ENCODE results near the gene KIAA0753. TPM values are rescaled to one million over a fixed set of nuclear protein-coding genes. Genes with fewer than 3 reads are reported as not detected.

The KIAA0753 gene
- total RNA-seq, 1 experiment from 2014 or later: 25.9 TPM

DNA sequence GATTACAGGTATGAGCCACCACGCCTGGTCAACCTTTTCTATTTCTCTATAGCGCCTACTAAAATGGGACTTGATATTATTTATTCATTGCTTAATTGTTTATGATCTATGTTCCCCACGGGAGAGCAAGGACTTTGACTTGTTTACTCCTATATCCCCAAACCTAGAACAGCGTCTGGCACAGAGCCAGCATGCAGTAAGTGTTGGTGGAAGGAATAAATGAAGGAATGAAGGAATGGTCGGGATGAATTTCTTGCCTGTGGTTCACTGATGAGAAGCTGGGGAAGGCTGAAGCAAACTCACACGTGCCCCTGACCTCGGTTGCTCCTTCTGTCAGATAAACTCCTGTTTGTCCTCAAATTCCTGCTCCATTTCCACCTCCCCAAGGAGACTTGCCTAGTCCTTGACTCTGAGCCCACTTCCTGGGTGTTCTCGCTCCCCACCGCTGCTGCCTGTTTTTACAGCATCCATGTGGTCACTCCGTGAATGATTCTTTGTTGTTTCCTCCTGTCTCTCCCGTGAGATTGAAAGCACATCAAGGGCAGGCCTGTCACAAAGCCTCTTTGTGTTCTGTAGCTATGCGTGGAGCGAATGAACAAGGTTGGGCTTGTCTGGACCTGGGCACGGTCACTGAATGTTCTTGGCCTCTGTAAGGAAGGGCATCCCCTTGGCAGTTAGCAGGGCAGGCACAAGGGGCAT, 28.4 kb upstream of the KIAA0753 start:
- Mint-ChIP-seq H3K4me3 (ENCODE audit: low read depth, unreplicated experiment) (peak overlapping the region; percentile 68), H3K27ac (ENCODE audit: unreplicated experiment) (peak overlapping the region; percentile 85), H3K4me1 (ENCODE audit: low read depth, unreplicated experiment) (peaks cover 15% of the 10 kb centered on the region), H3K9me3 (ENCODE audit: low read depth, unreplicated experiment) (no peaks in the 10 kb centered on the region), H3K36me3 (ENCODE audit: insufficient read depth, unreplicated experiment) (peaks cover 11% of the 10 kb centered on the region), H3K27me3 (ENCODE audit: unreplicated experiment) (no peaks in the 10 kb centered on the region)
- intact Hi-C loops (cut with micrococcal nuclease; ENCODE audit: unreplicated experiment): loop anchor here (5.0 kb wide), 3 partner anchors 173 to 338 kb away; no protein-coding TSS in a partner anchor
- DNase-seq: peak; percentile 21
- no TSS peak for BruUV-seq (replicated peaks)
- CTCF ChIA-PET: interaction anchor here (1.0 to 1.4 kb wide), 3 partner anchors 15 to 336 kb away, joined by 3 read pairs; partner anchors contain the start of gene SLC13A5
- TF ChIP-seq, protein P1, sequence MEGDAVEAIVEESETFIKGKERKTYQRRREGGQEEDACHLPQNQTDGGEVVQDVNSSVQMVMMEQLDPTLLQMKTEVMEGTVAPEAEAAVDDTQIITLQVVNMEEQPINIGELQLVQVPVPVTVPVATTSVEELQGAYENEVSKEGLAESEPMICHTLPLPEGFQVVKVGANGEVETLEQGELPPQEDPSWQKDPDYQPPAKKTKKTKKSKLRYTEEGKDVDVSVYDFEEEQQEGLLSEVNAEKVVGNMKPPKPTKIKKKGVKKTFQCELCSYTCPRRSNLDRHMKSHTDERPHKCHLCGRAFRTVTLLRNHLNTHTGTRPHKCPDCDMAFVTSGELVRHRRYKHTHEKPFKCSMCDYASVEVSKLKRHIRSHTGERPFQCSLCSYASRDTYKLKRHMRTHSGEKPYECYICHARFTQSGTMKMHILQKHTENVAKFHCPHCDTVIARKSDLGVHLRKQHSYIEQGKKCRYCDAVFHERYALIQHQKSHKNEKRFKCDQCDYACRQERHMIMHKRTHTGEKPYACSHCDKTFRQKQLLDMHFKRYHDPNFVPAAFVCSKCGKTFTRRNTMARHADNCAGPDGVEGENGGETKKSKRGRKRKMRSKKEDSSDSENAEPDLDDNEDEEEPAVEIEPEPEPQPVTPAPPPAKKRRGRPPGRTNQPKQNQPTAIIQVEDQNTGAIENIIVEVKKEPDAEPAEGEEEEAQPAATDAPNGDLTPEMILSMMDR (IDR thresholded peaks at IDR 0.05; ENCODE audit: unreplicated experiment): no peak

DNA sequence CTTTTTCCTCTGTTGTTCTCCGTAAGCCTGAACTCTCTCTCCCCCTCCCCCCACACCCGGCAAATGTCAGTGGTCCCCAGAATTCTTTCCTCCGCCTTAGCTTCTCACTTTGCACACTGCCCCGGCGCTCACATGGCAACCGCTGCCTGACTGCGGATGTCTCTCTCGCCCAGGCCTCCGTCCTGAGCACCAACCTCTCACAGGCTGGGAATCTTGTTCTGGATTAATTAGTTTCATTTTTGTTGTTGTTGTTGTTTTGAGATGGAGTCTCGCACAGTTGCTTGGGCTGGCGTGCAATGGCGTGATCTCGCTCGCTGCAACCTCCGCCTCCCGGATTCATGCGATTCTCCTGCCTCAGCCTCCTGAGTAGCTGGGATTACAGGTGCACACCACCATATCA, 27.7 kb upstream of the KIAA0753 start:
- intact Hi-C loops (cut with micrococcal nuclease; ENCODE audit: unreplicated experiment): loop anchor here (5.0 kb wide), 3 partner anchors 174 to 339 kb away; no protein-coding TSS in a partner anchor
- Mint-ChIP-seq H3K9me3 (ENCODE audit: low read depth, unreplicated experiment) (no peaks in the 10 kb centered on the region), H3K27me3 (ENCODE audit: unreplicated experiment) (no peaks in the 10 kb centered on the region), H3K36me3 (ENCODE audit: insufficient read depth, unreplicated experiment) (peaks cover 11% of the 10 kb centered on the region), H3K4me3 (ENCODE audit: low read depth, unreplicated experiment) (no peak overlapping the region), H3K27ac (ENCODE audit: unreplicated experiment) (no peak overlapping the region), H3K4me1 (ENCODE audit: low read depth, unreplicated experiment) (peaks cover 15% of the 10 kb centered on the region)
- CTCF ChIA-PET: no interaction called here
- TF ChIP-seq, protein P1 (IDR thresholded peaks at IDR 0.05; ENCODE audit: unreplicated experiment): no peak
- DNase-seq: no peak
- no TSS peak for BruUV-seq (replicated peaks)

DNA sequence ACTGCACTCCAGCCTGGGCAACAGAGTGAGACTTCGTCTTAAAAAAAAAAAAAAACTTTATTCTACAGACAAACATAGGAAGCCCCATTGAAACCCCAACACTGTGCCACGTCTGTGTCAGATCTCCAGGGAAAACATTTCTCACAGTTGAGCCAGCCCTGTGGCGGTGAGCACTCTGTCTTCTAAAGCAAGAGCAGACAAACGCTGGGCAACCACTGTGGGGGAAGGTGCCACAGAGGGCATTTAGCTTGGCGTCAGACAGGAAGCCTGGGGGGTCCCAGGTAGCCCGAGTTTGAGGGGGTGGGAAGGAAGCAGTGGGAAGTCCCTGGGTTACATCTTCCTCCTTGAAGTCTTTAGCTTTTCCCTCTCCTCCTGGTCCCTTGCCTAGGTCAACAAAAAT, 27.0 kb upstream of the KIAA0753 start:
- Mint-ChIP-seq H3K36me3 (ENCODE audit: insufficient read depth, unreplicated experiment) (peaks cover 11% of the 10 kb centered on the region), H3K4me1 (ENCODE audit: low read depth, unreplicated experiment) (peaks cover 15% of the 10 kb centered on the region), H3K27me3 (ENCODE audit: unreplicated experiment) (peaks cover 7% of the 10 kb centered on the region), H3K27ac (ENCODE audit: unreplicated experiment) (no peak overlapping the region), H3K9me3 (ENCODE audit: low read depth, unreplicated experiment) (no peaks in the 10 kb centered on the region), H3K4me3 (ENCODE audit: low read depth, unreplicated experiment) (no peak overlapping the region)
- no peak for DNase-seq
- intact Hi-C loops (cut with micrococcal nuclease; ENCODE audit: unreplicated experiment): loop anchor here (5.0 kb wide), 3 partner anchors 175 to 340 kb away; no protein-coding TSS in a partner anchor
- BruUV-seq (replicated peaks): no TSS peak
- TF ChIP-seq, protein P1 (IDR thresholded peaks at IDR 0.05; ENCODE audit: unreplicated experiment): no peak
- CTCF ChIA-PET: no interaction called here

DNA sequence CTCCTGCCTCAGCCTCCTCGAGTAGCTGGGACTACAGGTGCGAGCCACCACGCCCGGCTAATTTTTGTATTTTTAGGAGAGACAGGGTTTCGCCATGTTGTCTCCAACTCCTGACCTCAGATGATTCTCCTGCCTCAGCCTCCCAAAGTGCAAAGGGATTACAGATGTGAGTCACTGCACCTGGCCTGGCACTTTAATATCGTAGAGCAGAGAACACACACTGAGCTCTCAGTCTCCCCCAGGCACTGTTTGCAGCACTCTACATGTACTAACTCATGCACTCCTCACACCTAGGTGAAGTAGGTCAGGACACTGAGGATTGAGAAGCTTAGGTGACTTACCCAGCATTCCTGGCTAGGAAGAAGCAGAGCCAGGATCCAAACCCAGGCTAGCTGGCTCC, 26.0 kb upstream of the KIAA0753 start:
- H3K36me3 Mint-ChIP-seq (ENCODE audit: insufficient read depth, unreplicated experiment): peaks cover 11% of the 10 kb centered on the region

More for the DNA sequence above, 26.0 kb upstream of the KIAA0753 start:
- no peak overlapping the region for H3K4me3 Mint-ChIP-seq (ENCODE audit: low read depth, unreplicated experiment)
- H3K27ac Mint-ChIP-seq (ENCODE audit: unreplicated experiment): no peak overlapping the region
- no peaks in the 10 kb centered on the region for H3K9me3 Mint-ChIP-seq (ENCODE audit: low read depth, unreplicated experiment)
- intact Hi-C loops (cut with micrococcal nuclease; ENCODE audit: unreplicated experiment): loop anchor here (5.0 kb wide), 3 partner anchors 176 to 341 kb away; no protein-coding TSS in a partner anchor
- TF ChIP-seq, protein P1 (IDR thresholded peaks at IDR 0.05; ENCODE audit: unreplicated experiment): no peak
- BruUV-seq (replicated peaks): no TSS peak
- H3K27me3 Mint-ChIP-seq (ENCODE audit: unreplicated experiment): peaks cover 13% of the 10 kb centered on the region
- peaks cover 15% of the 10 kb centered on the region for H3K4me1 Mint-ChIP-seq (ENCODE audit: low read depth, unreplicated experiment)
- no peak for DNase-seq
- CTCF ChIA-PET: interaction anchor here (0.5 to 1.4 kb wide), 5 partner anchors 10 to 381 kb away, joined by 3 to 6 read pairs (median 3); no protein-coding TSS in a partner anchor

Measured in Calu3 (cell line).